AG04449 (cell line): ENCODE data around the gene MYOF.

Experiments used
- CTCF ChIA-PET: fragments of 350-600 bp; formaldehyde crosslinking; extraction: SDS; loops from one replicate; lab custom pipeline; 2021; ENCODE audit warnings: antibody characterized with exemption; lab: Yijun Ruan, JAX
- POLR2A ChIA-PET: fragments of 400-600, 350-600 bp; formaldehyde crosslinking; extraction: SDS; loops from one replicate; lab custom pipeline; 2020; ENCODE audit warnings: antibody characterized with exemption, inconsistent platforms; lab: Yijun Ruan, JAX
- DNase-seq: peaks from one replicate; pipeline ENCODE4 v3.0.0-alpha.2; 2010; ENCODE audit warnings: low read depth, low spot score
- H3K4me3 ChIP-seq: 2 replicates; pipeline ENCODE4 v1.5.1; 2011; ENCODE audit warnings: low read depth, mild to moderate bottlenecking, control low read depth, low read length
- TF ChIP-seq, protein P1 (sequence below): IDR thresholded peaks from one replicate; pipeline ENCODE4 v1.5.1; 2011; ENCODE audit warnings: mild to moderate bottlenecking, moderate library complexity, low read length, control low read depth, inconsistent platforms; ENCODE audit not compliant: insufficient read depth; ENCODE audit errors: missing control alignments

The MYOF gene

DNA sequence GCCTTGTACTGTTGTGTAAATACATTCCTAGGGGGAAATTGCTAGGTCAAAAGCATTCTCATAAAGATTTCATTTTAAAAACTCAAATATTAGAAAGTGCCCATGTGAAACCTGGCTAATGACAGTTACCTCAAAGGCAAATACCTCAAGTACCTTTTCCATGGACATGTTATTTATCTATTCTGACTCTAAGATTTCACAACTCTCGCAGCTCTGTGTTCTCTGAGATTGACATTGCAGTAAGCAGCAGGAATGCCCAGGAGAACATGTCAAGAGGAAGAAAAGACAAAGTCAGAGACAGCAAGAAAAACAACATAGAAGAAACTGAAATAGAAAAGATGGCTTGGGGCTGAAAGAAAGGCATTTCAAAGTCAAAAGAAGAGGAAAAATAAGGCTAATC is 221.0 kb downstream of the MYOF start:
- H3K4me3 ChIP-seq = no peak overlapping the region
- POLR2A ChIA-PET = no interaction called here
- TF ChIP-seq, protein P1, sequence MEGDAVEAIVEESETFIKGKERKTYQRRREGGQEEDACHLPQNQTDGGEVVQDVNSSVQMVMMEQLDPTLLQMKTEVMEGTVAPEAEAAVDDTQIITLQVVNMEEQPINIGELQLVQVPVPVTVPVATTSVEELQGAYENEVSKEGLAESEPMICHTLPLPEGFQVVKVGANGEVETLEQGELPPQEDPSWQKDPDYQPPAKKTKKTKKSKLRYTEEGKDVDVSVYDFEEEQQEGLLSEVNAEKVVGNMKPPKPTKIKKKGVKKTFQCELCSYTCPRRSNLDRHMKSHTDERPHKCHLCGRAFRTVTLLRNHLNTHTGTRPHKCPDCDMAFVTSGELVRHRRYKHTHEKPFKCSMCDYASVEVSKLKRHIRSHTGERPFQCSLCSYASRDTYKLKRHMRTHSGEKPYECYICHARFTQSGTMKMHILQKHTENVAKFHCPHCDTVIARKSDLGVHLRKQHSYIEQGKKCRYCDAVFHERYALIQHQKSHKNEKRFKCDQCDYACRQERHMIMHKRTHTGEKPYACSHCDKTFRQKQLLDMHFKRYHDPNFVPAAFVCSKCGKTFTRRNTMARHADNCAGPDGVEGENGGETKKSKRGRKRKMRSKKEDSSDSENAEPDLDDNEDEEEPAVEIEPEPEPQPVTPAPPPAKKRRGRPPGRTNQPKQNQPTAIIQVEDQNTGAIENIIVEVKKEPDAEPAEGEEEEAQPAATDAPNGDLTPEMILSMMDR = no peak
- DNase-seq = no peak
- CTCF ChIA-PET = no interaction called here

DNA sequence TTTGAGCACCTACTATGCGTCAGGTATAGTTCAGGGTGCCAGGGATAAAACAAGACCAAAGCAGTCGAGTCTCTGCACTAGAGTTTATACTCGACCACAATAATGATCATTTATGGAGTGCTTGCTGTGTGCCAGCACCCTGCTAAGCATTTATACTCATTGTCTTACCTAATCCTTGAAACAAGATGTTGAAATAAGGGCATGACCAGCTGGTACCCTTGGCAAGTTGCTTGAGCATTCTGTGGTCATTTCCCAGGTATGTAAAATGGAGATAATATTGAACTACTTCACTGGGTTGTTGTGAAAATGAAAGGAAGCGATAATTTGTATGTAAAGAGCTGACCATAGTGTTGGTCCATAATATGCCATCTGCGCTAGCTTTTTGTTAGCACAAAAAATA is 223.0 kb downstream of the MYOF start:
- DNase-seq = no peak
- ChIA-PET CTCF (no interaction called here), POLR2A (no interaction called here)
- H3K4me3 ChIP-seq = no peak overlapping the region
- TF ChIP-seq, protein P1 = no peak
